ENCODE data around the gene RHOBTB1.
"Not testable (repeated sequence)": the region's sequence is repeated elsewhere in the genome, so short reads cannot be mapped to it uniquely, and the experiment has no call there.

RHOBTB1 gene

GRCh38 chr10:60856405-60856804 lies 87.6 kb downstream of the RHOBTB1 start:
- FAIRE-seq = no peak

DNA sequence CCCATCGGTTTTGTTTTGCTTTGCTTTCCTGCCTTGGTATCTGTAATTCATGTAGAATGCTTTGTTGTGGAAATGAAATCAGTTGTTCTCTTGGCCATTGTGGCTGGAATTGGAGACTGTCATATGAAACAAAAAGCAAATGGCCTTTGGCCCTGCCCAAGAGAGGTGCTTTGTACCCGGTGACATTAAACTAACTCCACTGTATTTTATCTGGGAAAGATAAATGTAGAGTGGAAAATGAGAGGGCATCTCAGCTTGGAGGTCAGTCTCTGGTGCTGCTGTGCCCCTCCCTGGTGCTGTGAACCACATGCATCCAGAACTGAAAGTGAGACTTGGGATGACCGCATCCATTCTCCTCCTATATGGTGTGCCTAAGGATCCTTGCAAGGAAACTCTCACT lies 90.3 kb downstream of the RHOBTB1 start:
- FAIRE-seq = no peak

- FAIRE-seq = no peak
Measured at GRCh38 chr10:60853107-60853506, 90.9 kb downstream of the RHOBTB1 start.

GRCh38 chr10:60849740-60850139 lies 94.2 kb downstream of the RHOBTB1 start:
- no peak for FAIRE-seq

GRCh38 chr10:60849217-60849616 lies 94.8 kb downstream of the RHOBTB1 start:
- FAIRE-seq = no peak

GRCh38 chr10:60848680-60849079 lies 95.3 kb downstream of the RHOBTB1 start:
- peak; percentile 92 for FAIRE-seq

DNA sequence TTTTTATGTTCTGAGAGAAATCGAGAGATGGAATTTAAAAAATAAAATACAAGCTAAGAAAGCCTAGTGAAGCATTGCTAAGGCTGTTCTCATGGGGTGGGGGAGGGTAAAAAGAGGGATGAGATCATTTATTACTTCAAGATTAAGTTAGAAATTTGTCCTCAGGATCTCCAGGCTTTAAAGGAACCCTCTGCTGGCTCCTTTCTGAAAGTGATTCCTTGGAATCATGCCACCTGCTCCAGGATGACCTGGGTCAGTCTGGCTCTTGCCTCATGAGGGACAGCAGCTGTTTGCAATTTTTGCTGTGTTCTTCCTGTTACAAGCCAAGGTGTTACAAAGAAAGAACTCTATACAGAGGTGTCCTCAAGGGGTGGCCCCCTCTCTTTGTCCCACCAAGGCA lies 95.9 kb downstream of the RHOBTB1 start:
- FAIRE-seq = no peak

DNA sequence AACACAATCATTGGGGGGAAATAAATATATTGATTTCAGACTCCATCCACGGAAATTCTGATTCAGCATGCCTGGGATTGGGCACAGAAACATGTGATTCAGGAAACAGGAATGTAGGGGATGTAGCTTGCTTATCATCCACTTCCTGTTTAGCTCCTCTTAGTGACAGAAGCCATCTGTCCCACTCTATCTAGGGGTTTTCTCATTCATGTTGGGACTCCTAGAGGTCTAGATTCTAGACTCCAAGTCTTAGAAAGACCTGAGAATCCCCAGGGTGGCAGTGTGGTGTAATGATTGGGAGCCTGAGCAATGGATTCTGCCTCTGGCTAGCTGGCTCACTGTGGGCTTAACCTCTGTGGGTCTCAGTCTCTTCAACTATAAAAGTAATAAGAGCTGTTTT lies 97.8 kb downstream of the RHOBTB1 start:
- FAIRE-seq = no peak

DNA sequence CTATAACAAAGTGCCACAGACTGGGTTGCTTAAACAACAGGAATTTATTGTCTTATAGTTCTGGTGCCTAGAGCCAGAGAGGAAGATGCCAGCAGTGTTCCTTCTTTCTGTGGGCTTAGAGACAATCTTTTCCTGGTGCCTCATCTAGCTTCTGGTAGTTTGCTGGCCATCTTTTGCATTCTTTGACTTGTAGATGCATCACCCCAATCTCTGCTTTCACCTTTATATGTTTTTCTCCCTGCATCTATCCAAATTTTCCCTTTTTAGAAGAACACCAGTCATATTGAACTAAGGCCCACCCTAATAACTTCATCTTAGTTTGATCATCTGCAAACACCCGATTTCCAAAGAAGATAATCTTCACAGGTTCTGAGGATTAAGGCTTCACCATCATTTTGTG lies 98.9 kb downstream of the RHOBTB1 start:
- FAIRE-seq = no peak

DNA sequence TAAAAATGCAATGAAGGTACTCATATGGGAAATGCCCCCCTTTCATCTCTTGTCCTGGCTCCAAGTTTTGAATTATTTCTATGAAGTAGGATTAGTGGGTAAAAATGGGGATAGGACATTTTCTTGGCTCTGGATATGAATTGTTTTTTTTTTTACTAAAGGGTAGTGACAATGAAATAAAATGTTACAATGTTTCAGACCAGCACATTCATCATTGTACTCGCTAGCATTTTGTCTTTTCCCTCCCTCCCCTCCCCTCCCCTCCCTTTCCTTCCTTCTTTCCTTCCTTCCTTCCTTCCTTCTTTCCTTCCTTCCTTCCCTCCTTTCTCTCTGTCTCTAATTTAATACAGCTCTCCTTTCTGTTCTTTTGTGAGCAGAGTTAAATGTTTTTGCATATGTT lies 101.3 kb downstream of the RHOBTB1 start:
- FAIRE-seq = no peak

DNA sequence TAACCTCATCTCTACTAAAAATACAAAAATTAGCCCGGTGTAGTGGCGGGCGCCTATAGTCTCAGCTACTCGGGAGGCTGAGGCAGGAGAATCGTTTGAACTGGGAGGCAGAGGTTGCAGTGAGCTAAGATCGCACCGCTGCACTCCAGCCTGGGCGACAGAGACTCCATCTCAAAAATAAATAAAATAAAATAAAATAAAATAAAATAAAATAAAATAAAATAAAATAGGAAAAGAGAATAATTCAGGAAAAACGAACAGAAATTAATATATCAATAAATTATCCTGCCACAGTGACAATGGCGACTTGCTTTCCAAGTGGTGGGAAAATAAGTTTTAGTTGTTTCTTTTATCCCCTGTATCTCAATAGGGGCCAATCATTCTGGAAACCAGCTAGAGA lies 102.8 kb downstream of the RHOBTB1 start:
- not testable (repeated sequence) for FAIRE-seq

- FAIRE-seq = no peak
Measured at GRCh38 chr10:60835049-60835448, 108.9 kb downstream of the RHOBTB1 start.

GRCh38 chr10:60834401-60834800 lies 109.6 kb downstream of the RHOBTB1 start:
- FAIRE-seq = no peak

DNA sequence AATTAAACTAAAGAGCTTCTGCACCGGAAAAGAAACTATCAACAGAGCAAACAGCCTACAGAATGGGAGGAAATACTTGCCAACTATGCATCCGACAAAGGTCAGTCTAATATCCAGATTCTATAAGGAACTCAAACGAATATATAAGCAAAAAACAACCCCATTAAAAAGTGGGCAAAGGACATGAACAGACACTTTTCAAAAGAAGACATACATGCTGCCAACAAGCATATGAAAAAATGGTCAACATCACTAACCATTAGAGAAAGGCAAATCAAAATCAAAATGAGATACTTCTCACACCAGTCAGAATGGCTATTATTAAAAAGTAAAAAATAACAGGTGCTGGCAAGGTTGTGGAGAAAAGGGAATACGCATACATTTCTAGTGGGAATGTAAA lies 111.8 kb downstream of the RHOBTB1 start:
- not testable (repeated sequence) for FAIRE-seq

- no peak for FAIRE-seq
Measured at GRCh38 chr10:60828489-60828852, 115.5 kb downstream of the RHOBTB1 start.

- FAIRE-seq = no peak
Measured at GRCh38 chr10:60827791-60828488, 116.0 kb downstream of the RHOBTB1 start.

- no peak for FAIRE-seq
Measured at GRCh38 chr10:60825520-60825919, 118.5 kb downstream of the RHOBTB1 start.

DNA sequence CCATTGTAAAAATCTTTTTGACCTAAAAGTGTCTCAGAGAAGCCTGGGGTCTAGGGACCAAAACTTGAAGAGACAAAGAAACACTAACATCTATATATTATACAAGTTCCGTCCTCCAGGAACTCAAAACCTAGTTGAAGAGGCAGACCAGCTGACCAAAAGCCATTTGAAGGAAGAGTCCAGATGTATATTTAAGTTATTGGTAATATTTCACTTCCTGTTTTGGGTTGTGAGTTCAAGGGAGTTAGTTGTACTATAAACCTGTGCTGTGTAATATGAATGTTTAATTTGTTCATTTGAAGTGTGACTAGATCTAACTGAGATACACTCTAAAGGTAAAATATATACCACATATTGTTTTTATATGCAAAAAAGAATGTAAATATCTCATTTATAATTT lies 120.7 kb downstream of the RHOBTB1 start:
- FAIRE-seq = no peak

DNA sequence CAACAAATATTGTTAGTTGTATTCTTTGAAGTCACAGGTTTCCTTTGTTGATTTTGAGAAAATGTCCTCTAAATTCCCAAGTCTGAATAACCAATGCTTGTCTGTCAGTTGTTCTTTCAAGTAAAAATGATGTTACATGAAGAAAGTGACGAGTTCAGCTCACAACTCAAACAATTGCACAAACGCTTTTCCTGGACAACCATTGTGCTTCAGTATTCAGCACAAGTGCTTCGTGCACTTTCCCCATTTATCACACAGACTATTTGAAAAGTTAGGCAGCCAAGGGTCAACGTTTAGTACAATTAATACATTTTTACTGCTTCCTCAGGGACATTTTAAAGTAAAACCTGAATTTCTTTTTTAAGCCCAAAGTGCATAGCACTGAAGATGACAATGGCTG lies 121.2 kb downstream of the RHOBTB1 start:
- FAIRE-seq = no peak

GRCh38 chr10:60821656-60822055 lies 122.3 kb downstream of the RHOBTB1 start:
- FAIRE-seq = no peak

GRCh38 chr10:60820093-60820754 lies 123.8 kb downstream of the RHOBTB1 start:
- FAIRE-seq = no peak

Data from endometrium (tissue), 2 donors.